Panc1 (cell line): Measurements from ENCODE around the gene SLC49A3. TPM values are rescaled to one million over a fixed set of nuclear protein-coding genes. Genes with fewer than 3 reads are reported as not detected.

Experiments
- ATAC-seq: fragments of 200-7000 bp; cut with Tn5 transposase; 2 replicates; pipeline ENCODE4 v1.9.1; 2020; ENCODE audit warnings: mild to moderate bottlenecking, moderate library complexity
- BruUV-seq: library from RNA; stranded (reverse); fragments of 400-500 nt; replicated peaks from 2 replicates; lab custom pipeline; 2021; lab: Mats Ljungman, UMichigan
- CTCF ChIA-PET: fragments of 300-600 bp; sonication (Branson Sonifier 250); formaldehyde crosslinking; loops from one replicate; lab custom pipeline; 2022; ENCODE audit warnings: antibody characterized with exemption; lab: Charles Lee
- POLR2A ChIA-PET: fragments of 300-600 bp; sonication (Branson Sonifier 250); formaldehyde crosslinking; loops from one replicate; lab custom pipeline; 2022; ENCODE audit warnings: antibody characterized with exemption; lab: Charles Lee
- DNase-seq: peaks from one replicate; pipeline ENCODE4 v3.0.0-alpha.2; 2010; ENCODE audit warnings: low read depth, low spot score
- H3K27ac ChIP-seq: 2 replicates; pipeline ENCODE4 v1.5.1; 2011; ENCODE audit warnings: mild to moderate bottlenecking, low read length, inconsistent platforms
- H3K27me3 ChIP-seq: fragments of 200-500 bp; sonication (Bioruptor generic); 2 replicates; pipeline ENCODE4 v1.6.0; 2014; ENCODE audit warnings: low read length, inconsistent platforms; ENCODE audit not compliant: control insufficient read depth, insufficient read depth
- H3K36me3 ChIP-seq: fragments of 200-500 bp; sonication (Bioruptor generic); 2 replicates; pipeline ENCODE4 v1.5.1; 2014; ENCODE audit warnings: inconsistent platforms, mild to moderate bottlenecking, low read length, moderate library complexity; ENCODE audit not compliant: control insufficient read depth, insufficient read depth
- H3K4me1 ChIP-seq: 2 replicates; pipeline ENCODE4 v1.5.1; 2011; ENCODE audit warnings: inconsistent platforms, mild to moderate bottlenecking, low read length, moderate library complexity; ENCODE audit not compliant: control insufficient read depth, insufficient read depth
- H3K4me3 ChIP-seq, 2 experiments: 2 replicates each; pipeline ENCODE4 v1.5.1; 2011 to 2012; ENCODE audit warnings: low read depth in 2 of 2, low read length in 2 of 2, mild to moderate bottlenecking in 2 of 2, inconsistent platforms in 1 of 2, moderate library complexity in 1 of 2
- H3K9me3 ChIP-seq: fragments of 200-500 bp; sonication (Bioruptor generic); 2 replicates; pipeline ENCODE4 v1.5.1; 2014; ENCODE audit warnings: low read depth, mild to moderate bottlenecking, inconsistent platforms, low read length, moderate library complexity; ENCODE audit not compliant: control insufficient read depth, insufficient read depth
- POLR2AphosphoS5 ChIP-seq: IDR thresholded peaks from 2 replicates; pipeline ENCODE4 v1.6.1; 2012; ENCODE audit warnings: mild to moderate bottlenecking, low read depth, low read length, moderate library complexity
- REST ChIP-seq, 2 experiments: IDR thresholded peaks; 2 replicates each; pipeline ENCODE4 v1.6.1; 2011 to 2012; ENCODE audit warnings: low read depth in 2 of 2, control low read depth in 1 of 2, low read length in 1 of 2, mild to moderate bottlenecking in 1 of 2, moderate library complexity in 1 of 2; ENCODE audit not compliant: insufficient read depth in 1 of 2
- SIN3A ChIP-seq: IDR thresholded peaks from 2 replicates; pipeline ENCODE4 v1.6.1; 2012; ENCODE audit warnings: low read depth, mild to moderate bottlenecking, low read length, moderate library complexity, borderline replicate concordance; ENCODE audit not compliant: insufficient read depth
- TCF7L2 ChIP-seq: IDR thresholded peaks from 2 replicates; pipeline ENCODE4 v1.6.1; 2011; ENCODE audit warnings: mild to moderate bottlenecking, low read depth, low read length, inconsistent platforms
- in situ Hi-C: cut with HindIII; loops from 2 replicates; pipeline ENCODE4 v1.10.0; 2016; ENCODE audit warnings: low sequenced_read_pairs, low pct_unique_long_range_greater_than_20kb
- intact Hi-C: fragments of 100-400 bp; cut with micrococcal nuclease; formaldehyde crosslinking; loops from one replicate; pipeline ENCODE4 v1.10.0; 2022; ENCODE audit not compliant: unreplicated experiment
- total RNA-seq: library from RNA; stranded (reverse); gene quantifications from one replicate; pipeline ENCODE4 v1.2.1, GENCODE V29; 2021; ENCODE audit not compliant: unreplicated experiment
- TF ChIP-seq, protein P1 (sequence below): fragments of 450-650 bp; IDR thresholded peaks from 2 replicates; pipeline ENCODE4 v1.5.1; 2017; ENCODE audit warnings: mild to moderate bottlenecking

The SLC49A3 gene
- total RNA-seq, 1 experiment from 2014 or later = 0.62 TPM

GRCh38 chr4:705278-706082 is 16.5 kb upstream of the SLC49A3 start, which contains the start of gene PCGF3:
PCGF3 (plus strand) TSS chr4:705832; CDS start chr4:733681, 27,849 bp downstream.
- peak within 1 kb of the TSS; percentile 89 for H3K27ac ChIP-seq
- ChIA-PET POLR2A (no interaction called here), CTCF (no interaction called here)
- H3K4me1 ChIP-seq = peaks cover 4% of the 10 kb centered on the region; the same call in 1 of the 2 replicates
- intact Hi-C loops (no loop called here), in situ Hi-C loops (no loop called here)
- TF ChIP-seq, protein P1, sequence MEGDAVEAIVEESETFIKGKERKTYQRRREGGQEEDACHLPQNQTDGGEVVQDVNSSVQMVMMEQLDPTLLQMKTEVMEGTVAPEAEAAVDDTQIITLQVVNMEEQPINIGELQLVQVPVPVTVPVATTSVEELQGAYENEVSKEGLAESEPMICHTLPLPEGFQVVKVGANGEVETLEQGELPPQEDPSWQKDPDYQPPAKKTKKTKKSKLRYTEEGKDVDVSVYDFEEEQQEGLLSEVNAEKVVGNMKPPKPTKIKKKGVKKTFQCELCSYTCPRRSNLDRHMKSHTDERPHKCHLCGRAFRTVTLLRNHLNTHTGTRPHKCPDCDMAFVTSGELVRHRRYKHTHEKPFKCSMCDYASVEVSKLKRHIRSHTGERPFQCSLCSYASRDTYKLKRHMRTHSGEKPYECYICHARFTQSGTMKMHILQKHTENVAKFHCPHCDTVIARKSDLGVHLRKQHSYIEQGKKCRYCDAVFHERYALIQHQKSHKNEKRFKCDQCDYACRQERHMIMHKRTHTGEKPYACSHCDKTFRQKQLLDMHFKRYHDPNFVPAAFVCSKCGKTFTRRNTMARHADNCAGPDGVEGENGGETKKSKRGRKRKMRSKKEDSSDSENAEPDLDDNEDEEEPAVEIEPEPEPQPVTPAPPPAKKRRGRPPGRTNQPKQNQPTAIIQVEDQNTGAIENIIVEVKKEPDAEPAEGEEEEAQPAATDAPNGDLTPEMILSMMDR = no peak
- TF ChIP-seq POLR2AphosphoS5 (no peak), REST (IDR thresholded peaks at IDR 0.05; ENCODE audit: insufficient read depth in 1 of 2, low read depth in 2 of 2, low read length in 1 of 2) (no peak)
- H3K36me3 ChIP-seq = peaks cover 4% of the 10 kb centered on the region; the same call in 1 of the 2 replicates
- no TSS peak for BruUV-seq
- ATAC-seq (peak; percentile 97), DNase-seq (peak; percentile 36)
- H3K27me3 ChIP-seq = no peaks in the 10 kb centered on the region
- no peaks in the 10 kb centered on the region for H3K9me3 ChIP-seq
- H3K4me3 ChIP-seq = peak within 1 kb of the TSS; percentile 81 to 84

GRCh38 chr4:704971-705277 is 16.0 kb upstream of the SLC49A3 start:
- Histone ChIP-seq H3K9me3 (no peaks in the 10 kb centered on the region), H3K27me3 (no peaks in the 10 kb centered on the region), H3K4me1 (peaks cover 4% of the 10 kb centered on the region; the same call in 1 of the 2 replicates), H3K27ac (peak overlapping the region; percentile 88), H3K36me3 (peaks cover 4% of the 10 kb centered on the region; the same call in 1 of the 2 replicates), H3K4me3 (peak overlapping the region; percentile 70 to 81)
- BruUV-seq = no TSS peak
- ChIA-PET POLR2A (no interaction called here), CTCF (no interaction called here)
- TF ChIP-seq TCF7L2 = no peak
- no peak for TF ChIP-seq REST (IDR thresholded peaks at IDR 0.05; ENCODE audit: insufficient read depth in 1 of 2, low read depth in 2 of 2, low read length in 1 of 2)
- TF ChIP-seq POLR2AphosphoS5 = no peak
- TF ChIP-seq, protein P1 = no peak
- TF ChIP-seq SIN3A = no peak
- ATAC-seq (no peak), DNase-seq (no peak)
- in situ Hi-C loops = no loop called here
- intact Hi-C loops = no loop called here
